AG09309 (cell line): ENCODE results near the gene ACTRT2.

Experiments used
- DNase-seq: peaks from one replicate; pipeline ENCODE4 v3.0.0-alpha.2; 2010; ENCODE audit warnings: low read depth
- H3K4me3 ChIP-seq: 2 replicates; pipeline ENCODE4 v1.5.1; 2011; ENCODE audit warnings: mild to moderate bottlenecking, low read depth, low read length, moderate library complexity; ENCODE audit not compliant: control insufficient read depth
- TF ChIP-seq, protein P1 (sequence below): IDR thresholded peaks from 2 replicates; pipeline ENCODE4 v1.5.1; 2011; ENCODE audit warnings: mild to moderate bottlenecking, low read depth, low read length, inconsistent platforms; ENCODE audit not compliant: insufficient read depth, control insufficient read depth; ENCODE audit errors: missing control alignments

The ACTRT2 gene

DNA sequence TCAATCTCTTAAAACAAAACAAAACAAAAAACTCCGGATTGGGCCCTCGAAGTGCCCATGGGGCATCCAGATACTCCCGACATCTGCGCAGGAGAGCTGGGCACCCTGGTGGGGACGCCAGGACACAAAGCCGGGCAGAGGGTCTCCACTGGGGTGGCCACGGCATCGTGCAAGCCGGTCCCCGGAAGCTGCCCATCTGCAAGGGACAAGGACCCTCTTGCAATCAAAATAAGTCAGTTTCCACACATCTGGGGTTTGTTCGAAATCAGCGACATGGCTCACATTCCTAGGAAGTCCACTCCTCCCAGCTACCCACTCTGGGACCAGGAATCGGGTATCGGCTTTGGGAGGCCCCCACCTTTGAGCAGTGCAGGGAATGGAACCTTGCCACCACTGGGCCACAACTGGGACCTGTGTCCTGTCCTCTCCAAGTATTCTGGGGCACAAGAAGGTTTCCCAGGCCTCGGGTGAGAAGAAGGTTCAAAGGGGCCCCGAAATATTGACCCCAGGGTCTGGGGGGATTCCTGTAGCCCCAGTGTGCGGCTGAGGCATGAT, 43.1 kb downstream of the ACTRT2 start:
- TF ChIP-seq, protein P1, sequence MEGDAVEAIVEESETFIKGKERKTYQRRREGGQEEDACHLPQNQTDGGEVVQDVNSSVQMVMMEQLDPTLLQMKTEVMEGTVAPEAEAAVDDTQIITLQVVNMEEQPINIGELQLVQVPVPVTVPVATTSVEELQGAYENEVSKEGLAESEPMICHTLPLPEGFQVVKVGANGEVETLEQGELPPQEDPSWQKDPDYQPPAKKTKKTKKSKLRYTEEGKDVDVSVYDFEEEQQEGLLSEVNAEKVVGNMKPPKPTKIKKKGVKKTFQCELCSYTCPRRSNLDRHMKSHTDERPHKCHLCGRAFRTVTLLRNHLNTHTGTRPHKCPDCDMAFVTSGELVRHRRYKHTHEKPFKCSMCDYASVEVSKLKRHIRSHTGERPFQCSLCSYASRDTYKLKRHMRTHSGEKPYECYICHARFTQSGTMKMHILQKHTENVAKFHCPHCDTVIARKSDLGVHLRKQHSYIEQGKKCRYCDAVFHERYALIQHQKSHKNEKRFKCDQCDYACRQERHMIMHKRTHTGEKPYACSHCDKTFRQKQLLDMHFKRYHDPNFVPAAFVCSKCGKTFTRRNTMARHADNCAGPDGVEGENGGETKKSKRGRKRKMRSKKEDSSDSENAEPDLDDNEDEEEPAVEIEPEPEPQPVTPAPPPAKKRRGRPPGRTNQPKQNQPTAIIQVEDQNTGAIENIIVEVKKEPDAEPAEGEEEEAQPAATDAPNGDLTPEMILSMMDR = no peak
- DNase-seq = no peak
- no peak overlapping the region for H3K4me3 ChIP-seq

DNA sequence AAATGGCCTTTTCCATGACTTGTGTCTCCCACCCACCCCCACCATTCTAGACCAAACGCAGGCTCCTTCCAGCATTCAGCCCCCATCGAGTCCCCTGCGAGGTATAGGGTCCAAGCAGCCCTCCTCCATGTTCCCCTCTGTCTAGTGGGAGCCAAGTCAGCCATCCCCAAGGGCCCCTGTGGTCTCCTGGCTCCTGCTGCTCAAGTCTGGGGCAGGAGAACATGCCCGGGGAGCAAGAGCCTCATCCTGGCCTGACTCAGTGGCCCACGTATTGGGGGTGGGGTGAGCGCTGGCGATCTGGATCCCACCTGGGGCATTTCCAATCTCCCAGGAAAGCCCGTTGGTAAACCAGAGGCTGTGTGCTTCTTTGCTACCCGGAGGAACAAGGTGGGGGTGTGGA, 43.6 kb downstream of the ACTRT2 start:
- no peak overlapping the region for H3K4me3 ChIP-seq
- no peak for DNase-seq
- TF ChIP-seq, protein P1 = no peak

DNA sequence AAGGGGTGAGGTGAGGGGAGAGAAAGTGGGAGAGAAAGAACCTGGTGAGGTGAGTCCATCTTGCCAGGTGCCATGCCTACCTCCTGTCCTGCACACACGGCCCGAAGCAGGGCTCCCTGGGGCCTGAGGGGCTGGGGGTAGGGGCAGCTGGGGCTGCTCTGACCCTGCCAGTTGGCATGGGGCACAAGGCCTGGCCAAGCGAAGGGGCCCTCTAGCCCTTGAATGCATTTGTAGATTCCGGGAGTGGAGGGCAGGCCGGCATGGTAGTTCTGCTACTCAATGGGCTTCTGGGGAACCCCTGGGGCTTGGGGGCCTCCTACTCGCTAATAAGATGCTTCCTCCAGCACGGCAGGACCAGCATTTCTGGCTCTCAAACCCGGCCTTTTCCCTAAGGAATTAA, 44.1 kb downstream of the ACTRT2 start:
- TF ChIP-seq, protein P1 = no peak
- no peak for DNase-seq
- no peak overlapping the region for H3K4me3 ChIP-seq

DNA sequence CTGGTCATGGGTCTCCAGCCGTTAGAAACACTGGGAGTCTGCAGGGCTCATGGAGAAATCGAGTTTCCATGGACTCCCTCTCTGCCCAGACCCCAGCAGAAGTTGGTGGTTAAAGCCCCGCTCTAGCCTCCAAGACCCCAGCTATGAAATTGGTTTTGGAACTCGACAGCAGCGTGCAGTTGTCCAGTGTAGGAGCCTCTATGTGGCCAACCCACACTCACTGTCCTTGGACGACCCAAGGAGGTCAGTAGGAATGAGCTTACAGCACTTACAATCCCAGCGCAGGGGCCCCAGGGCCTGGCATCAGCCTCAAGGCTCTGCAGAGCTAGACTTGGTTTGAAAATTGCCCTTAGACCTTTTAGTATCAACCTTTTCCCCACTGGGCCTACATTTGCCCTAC, 44.5 kb downstream of the ACTRT2 start:
- H3K4me3 ChIP-seq = no peak overlapping the region
- TF ChIP-seq, protein P1 = no peak
- no peak for DNase-seq

DNA sequence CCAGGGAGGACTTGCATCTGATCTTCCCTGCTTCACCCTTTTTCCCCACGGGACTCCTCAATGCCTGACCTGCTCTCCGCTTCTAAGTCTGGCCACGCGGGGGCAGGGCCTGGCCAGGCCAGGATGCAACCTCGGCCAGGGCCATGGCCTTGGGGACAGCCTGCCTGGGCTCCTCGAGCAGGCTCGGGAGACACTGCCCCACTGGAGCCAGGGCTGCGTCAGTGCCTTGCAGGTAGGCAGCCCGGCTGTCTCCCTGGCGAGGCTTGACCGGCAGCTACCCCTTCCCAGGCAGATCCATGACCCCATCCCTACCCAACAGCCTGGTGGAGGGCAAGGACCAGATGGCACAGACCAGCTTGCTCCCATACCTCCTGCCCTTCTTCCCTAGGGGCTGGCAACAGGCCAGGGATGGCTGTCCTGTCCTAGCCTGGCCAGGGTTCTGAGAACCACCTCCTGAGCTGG, 45.0 kb downstream of the ACTRT2 start:
- no peak for DNase-seq
- no peak overlapping the region for H3K4me3 ChIP-seq
- TF ChIP-seq, protein P1 = no peak

DNA sequence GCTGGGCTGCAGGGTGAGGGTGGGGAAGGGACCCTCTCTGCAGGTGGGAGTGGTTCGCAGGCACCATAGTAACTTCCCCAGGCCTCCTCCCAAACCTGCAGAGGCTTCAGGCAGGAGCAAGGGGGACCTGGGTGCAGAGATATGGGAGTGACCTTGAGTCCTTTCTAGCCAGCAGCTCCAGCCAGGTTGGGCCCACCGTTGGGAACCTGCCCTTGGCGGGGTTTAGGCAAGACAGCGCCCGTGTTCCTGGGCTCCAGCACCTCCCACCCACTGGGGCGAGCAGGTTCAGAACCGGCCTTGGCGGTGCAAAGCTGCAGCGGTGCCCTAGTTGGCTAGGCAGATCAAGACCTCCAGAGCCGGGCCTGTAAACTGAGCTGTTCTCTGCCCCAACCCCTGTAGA, 45.6 kb downstream of the ACTRT2 start:
- no peak overlapping the region for H3K4me3 ChIP-seq
- DNase-seq = no peak
- TF ChIP-seq, protein P1 = no peak

DNA sequence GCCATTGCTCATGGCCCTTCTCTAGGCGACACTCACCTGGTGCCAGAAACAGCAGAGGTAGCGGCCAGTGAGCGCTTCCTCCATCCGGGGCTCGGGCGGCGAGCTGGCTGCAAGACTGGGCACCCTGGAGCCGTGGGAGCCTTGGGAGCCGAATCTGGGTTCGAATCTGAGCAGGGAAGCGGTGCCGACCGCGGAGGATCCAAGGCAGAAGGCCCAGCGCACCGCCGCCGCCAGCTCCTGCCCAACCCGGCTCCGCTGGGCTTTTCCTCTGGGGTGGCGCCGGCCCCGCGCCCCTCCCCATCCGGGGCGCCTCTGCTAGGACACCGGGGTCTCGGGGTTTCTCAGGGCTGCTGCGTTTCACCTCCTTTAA, 46.0 kb downstream of the ACTRT2 start:
- no peak overlapping the region for H3K4me3 ChIP-seq
- TF ChIP-seq, protein P1 = no peak

More for the DNA sequence above, 46.0 kb downstream of the ACTRT2 start:
- DNase-seq = no peak
